Keratinocyte (primary cell): ENCODE results near the gene MFAP2.

Experiments
- EZH2 ChIP-seq: IDR thresholded peaks from one replicate; pipeline ENCODE4 v1.6.1; 2012; ENCODE audit warnings: inconsistent platforms, mild to moderate bottlenecking, low read length, moderate library complexity
- TF ChIP-seq, protein P1 (sequence below), 3 experiments: IDR thresholded peaks in 1 of 3; conservative IDR thresholded peaks in 1 of 3; optimal IDR thresholded peaks in 1 of 3; 2 replicates in 2 of 3; 3 replicates in 1 of 3; pipeline versions ENCODE3 to v1.5.1; 2011; ENCODE audit warnings: low read length in 3 of 3, mild to moderate bottlenecking in 3 of 3, moderate library complexity in 2 of 3, control low read depth in 1 of 3, inconsistent platforms in 1 of 3; ENCODE audit not compliant: insufficient read depth in 2 of 3; ENCODE audit errors: extremely low read depth in 1 of 3

DNA sequence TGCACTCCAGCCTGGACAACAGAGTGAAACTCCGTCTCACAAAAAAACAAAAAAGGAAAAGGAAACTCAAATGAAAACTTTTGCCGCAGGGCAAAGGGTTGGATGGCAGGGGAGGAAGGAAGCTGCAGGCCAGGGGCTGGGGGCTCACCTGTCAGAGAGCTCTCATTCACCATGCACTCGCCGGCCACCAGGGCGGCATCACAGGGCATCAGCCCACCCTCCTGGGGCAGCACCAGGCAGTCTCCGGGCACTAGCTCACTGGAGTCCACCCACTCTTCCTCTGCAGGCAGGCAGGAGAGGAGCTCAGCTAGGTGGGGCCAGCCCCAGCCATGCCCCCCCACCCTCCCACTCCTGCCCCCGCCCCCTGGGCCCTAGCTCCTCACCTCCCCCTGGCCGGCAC, 19.4 kb upstream of the MFAP2 start:
- no peak for TF ChIP-seq EZH2
- TF ChIP-seq, protein P1, sequence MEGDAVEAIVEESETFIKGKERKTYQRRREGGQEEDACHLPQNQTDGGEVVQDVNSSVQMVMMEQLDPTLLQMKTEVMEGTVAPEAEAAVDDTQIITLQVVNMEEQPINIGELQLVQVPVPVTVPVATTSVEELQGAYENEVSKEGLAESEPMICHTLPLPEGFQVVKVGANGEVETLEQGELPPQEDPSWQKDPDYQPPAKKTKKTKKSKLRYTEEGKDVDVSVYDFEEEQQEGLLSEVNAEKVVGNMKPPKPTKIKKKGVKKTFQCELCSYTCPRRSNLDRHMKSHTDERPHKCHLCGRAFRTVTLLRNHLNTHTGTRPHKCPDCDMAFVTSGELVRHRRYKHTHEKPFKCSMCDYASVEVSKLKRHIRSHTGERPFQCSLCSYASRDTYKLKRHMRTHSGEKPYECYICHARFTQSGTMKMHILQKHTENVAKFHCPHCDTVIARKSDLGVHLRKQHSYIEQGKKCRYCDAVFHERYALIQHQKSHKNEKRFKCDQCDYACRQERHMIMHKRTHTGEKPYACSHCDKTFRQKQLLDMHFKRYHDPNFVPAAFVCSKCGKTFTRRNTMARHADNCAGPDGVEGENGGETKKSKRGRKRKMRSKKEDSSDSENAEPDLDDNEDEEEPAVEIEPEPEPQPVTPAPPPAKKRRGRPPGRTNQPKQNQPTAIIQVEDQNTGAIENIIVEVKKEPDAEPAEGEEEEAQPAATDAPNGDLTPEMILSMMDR (optimal IDR thresholded peaks at IDR 0.05 in 1 of 3, IDR thresholded peaks at IDR 0.05 in 1 of 3, conservative IDR thresholded peaks at IDR 0.05 in 1 of 3; ENCODE audit: extremely low read depth in 1 of 3, insufficient read depth in 2 of 3, low read length in 3 of 3) = no peak
